ENCODE measurements around the gene LYPD6.

GRCh38 chr2:149400997-149401396 lies 70.6 kb downstream of the LYPD6 start:
- TF ChIP-seq CTCF (IDR thresholded peaks at IDR 0.05 in 4 of 5, conservative IDR thresholded peaks at IDR 0.05 in 1 of 5) = no peak
- TF ChIP-seq POLR2A (IDR thresholded peaks at IDR 0.05) = no peak
